ENCODE data around the gene CPNE9.
"Not testable (repeated sequence)": the region's sequence is repeated elsewhere in the genome, so short reads cannot be mapped to it uniquely, and the experiment has no call there.

Gene CPNE9

DNA sequence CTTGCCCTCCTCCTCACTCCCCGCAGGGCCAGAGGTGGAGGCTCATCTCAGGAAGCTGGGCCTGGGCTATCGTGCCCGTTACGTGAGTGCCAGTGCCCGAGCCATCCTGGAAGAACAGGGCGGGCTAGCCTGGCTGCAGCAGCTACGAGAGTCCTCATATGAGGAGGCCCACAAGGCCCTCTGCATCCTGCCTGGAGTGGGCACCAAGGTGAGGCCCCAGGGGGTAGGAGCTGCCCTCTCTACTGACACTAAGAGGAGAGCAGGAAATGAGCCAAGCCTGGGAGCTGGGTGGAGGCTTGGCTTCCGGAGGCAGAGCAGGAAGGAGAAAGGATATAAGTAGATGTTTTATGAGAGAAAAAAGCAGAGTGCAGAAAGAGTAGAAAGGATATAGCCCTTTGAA lies 51.0 kb downstream of the CPNE9 start:
- Mint-ChIP-seq H3K4me1 (ENCODE audit: low read depth) (peaks cover 25% of the 10 kb centered on the region), H3K27ac (peak overlapping the region; percentile 84), H3K4me3 (peak overlapping the region; percentile 69), H3K9me3 (no peaks in the 10 kb centered on the region), H3K36me3 (ENCODE audit: low read depth) (peaks cover 44% of the 10 kb centered on the region), H3K27me3 (ENCODE audit: low read depth) (no peaks in the 10 kb centered on the region)
- DNase-seq (ENCODE audit: low spot score), result no peak

GRCh38 chr3:9757427-9757826 lies 53.8 kb downstream of the CPNE9 start:
- H3K4me3 Mint-ChIP-seq, result no peak overlapping the region
- H3K9me3 Mint-ChIP-seq, result no peaks in the 10 kb centered on the region
- no peaks in the 10 kb centered on the region for H3K27me3 Mint-ChIP-seq (ENCODE audit: low read depth)
- peaks cover 52% of the 10 kb centered on the region for H3K36me3 Mint-ChIP-seq (ENCODE audit: low read depth)
- H3K4me1 Mint-ChIP-seq (ENCODE audit: low read depth), result peaks cover 10% of the 10 kb centered on the region
- no peak overlapping the region for H3K27ac Mint-ChIP-seq
- DNase-seq (ENCODE audit: low spot score), result no peak

GRCh38 chr3:9760779-9761505 lies 57.3 kb downstream of the CPNE9 start:
- Mint-ChIP-seq H3K4me3 (no peak overlapping the region), H3K27me3 (ENCODE audit: low read depth) (no peaks in the 10 kb centered on the region), H3K27ac (no peak overlapping the region), H3K4me1 (ENCODE audit: low read depth) (peaks cover 2% of the 10 kb centered on the region), H3K9me3 (no peaks in the 10 kb centered on the region), H3K36me3 (ENCODE audit: low read depth) (peaks cover 60% of the 10 kb centered on the region)
- DNase-seq (ENCODE audit: low spot score), result no peak

GRCh38 chr3:9761919-9762318 lies 58.3 kb downstream of the CPNE9 start:
- no peak overlapping the region for H3K4me3 Mint-ChIP-seq
- H3K4me1 Mint-ChIP-seq (ENCODE audit: low read depth), result peaks cover 2% of the 10 kb centered on the region
- peaks cover 58% of the 10 kb centered on the region for H3K36me3 Mint-ChIP-seq (ENCODE audit: low read depth)
- no peaks in the 10 kb centered on the region for H3K27me3 Mint-ChIP-seq (ENCODE audit: low read depth)
- no peak for DNase-seq (ENCODE audit: low spot score)
- H3K9me3 Mint-ChIP-seq, result no peaks in the 10 kb centered on the region
- no peak overlapping the region for H3K27ac Mint-ChIP-seq

DNA sequence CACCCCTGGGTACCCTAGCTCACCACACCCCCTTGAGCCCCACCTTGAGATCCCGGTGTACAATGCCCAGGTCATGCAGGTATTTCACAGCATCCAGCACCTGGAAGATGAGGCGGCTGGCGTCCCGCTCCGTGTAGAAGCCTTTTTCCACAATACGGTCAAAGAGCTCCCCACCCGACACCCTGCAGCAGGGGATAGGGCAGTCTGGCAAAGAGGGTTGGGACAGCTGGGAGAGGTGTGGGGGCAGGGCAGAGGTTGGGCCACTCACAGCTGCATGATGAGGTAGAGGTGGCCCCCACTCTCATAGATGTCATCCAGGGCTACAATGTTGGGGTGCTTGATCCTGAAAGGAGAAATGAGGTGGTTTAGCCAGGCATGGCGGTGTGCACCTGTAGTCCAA lies 59.2 kb downstream of the CPNE9 start:
- H3K36me3 Mint-ChIP-seq (ENCODE audit: low read depth), result peaks cover 56% of the 10 kb centered on the region
- H3K27me3 Mint-ChIP-seq (ENCODE audit: low read depth), result no peaks in the 10 kb centered on the region
- peaks cover 7% of the 10 kb centered on the region for H3K4me1 Mint-ChIP-seq (ENCODE audit: low read depth)
- H3K4me3 Mint-ChIP-seq, result no peak overlapping the region
- H3K27ac Mint-ChIP-seq, result no peak overlapping the region
- no peak for DNase-seq (ENCODE audit: low spot score)
- H3K9me3 Mint-ChIP-seq, result no peaks in the 10 kb centered on the region

GRCh38 chr3:9765865-9766264 lies 62.2 kb downstream of the CPNE9 start:
- Mint-ChIP-seq H3K9me3 (no peaks in the 10 kb centered on the region), H3K36me3 (ENCODE audit: low read depth) (peaks cover 37% of the 10 kb centered on the region), H3K27ac (no peak overlapping the region), H3K4me1 (ENCODE audit: low read depth) (peaks cover 22% of the 10 kb centered on the region), H3K27me3 (ENCODE audit: low read depth) (no peaks in the 10 kb centered on the region), H3K4me3 (no peak overlapping the region)
- DNase-seq (ENCODE audit: low spot score), result no peak

DNA sequence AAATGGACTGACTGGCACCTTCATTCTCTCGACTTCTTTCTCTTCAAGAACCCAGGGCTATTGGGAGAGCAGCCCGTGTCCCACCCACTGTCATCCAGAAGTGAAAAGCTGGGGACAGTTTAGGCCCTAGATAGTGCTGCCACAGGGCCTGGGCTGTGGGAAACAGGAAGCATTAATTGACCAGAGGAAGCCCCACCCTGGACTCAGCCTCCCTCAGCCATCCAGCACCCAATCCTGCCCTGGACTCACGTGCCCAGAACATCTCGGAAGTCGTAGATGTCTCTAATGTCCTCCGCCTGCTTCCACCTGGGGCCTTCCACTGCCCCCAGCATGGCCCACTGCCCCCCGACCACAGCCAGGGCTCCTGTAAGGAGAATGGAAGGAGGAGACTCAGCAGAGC lies 63.8 kb downstream of the CPNE9 start:
- Mint-ChIP-seq H3K27ac (peak overlapping the region; percentile 13), H3K4me1 (ENCODE audit: low read depth) (peaks cover 22% of the 10 kb centered on the region), H3K4me3 (peak overlapping the region; percentile 82), H3K36me3 (ENCODE audit: low read depth) (peaks cover 26% of the 10 kb centered on the region), H3K27me3 (ENCODE audit: low read depth) (no peaks in the 10 kb centered on the region), H3K9me3 (no peaks in the 10 kb centered on the region)
- DNase-seq (ENCODE audit: low spot score), result no peak

DNA sequence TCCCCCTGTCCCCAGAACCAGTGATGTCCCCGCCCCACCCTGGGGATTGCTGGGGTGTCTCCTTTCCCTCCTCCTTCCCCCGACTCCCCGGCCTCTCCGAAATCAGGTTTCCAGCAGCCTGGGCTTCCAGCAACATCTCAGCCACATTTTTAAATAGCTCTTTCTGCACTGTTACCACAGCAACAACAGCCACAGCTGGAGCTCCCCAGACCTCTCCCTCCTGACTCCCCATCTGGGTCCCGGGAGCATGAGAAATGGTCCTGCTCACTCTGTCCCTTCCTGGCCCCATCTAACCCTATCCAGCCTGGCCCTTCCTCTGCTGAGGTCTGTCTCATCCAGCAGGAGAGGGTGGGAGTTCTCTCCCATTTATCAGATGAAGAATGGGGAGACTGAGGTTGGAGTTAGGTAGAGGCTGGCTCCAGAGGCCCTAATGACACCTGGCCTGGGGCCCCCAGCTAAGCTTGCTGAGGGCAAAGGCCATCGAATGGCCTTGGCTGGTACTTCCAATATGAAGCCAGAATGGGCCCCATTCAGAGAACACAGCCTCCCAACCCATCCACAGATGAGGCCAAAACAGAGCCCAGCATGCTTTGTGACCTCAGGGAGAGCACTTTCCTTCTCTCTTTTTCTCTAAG lies 64.6 kb downstream of the CPNE9 start:
- DNase-seq (ENCODE audit: low spot score), result no peak
- peaks cover 20% of the 10 kb centered on the region for H3K36me3 Mint-ChIP-seq (ENCODE audit: low read depth)
- H3K4me1 Mint-ChIP-seq (ENCODE audit: low read depth), result peaks cover 22% of the 10 kb centered on the region
- no peaks in the 10 kb centered on the region for H3K9me3 Mint-ChIP-seq
- peak overlapping the region; percentile 58 for H3K27ac Mint-ChIP-seq
- peak overlapping the region; percentile 82 for H3K4me3 Mint-ChIP-seq
- H3K27me3 Mint-ChIP-seq (ENCODE audit: low read depth), result no peaks in the 10 kb centered on the region

DNA sequence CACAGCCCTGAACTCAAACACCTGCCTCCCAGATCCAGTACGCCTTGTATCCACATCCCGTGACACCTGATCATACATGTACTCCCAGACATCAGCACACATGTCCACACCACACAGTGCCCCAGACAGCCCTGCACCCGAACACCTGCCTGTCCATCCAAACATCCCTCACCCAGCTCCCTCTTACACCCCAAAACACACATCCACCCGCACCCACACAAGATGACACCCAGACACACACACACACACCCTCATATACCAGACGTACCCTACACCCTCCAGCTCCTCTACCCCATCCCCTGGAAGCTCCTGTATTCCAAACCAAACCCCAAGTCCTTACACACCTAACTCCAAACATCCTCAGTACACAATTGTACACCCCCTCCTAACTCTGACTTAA lies 65.4 kb downstream of the CPNE9 start:
- peaks cover 22% of the 10 kb centered on the region for H3K4me1 Mint-ChIP-seq (ENCODE audit: low read depth)
- H3K27ac Mint-ChIP-seq, result peak overlapping the region; percentile 71
- H3K4me3 Mint-ChIP-seq, result peak overlapping the region; percentile 82
- no peaks in the 10 kb centered on the region for H3K27me3 Mint-ChIP-seq (ENCODE audit: low read depth)
- H3K36me3 Mint-ChIP-seq (ENCODE audit: low read depth), result peaks cover 20% of the 10 kb centered on the region
- H3K9me3 Mint-ChIP-seq, result no peaks in the 10 kb centered on the region
- DNase-seq (ENCODE audit: low spot score), result no peak

DNA sequence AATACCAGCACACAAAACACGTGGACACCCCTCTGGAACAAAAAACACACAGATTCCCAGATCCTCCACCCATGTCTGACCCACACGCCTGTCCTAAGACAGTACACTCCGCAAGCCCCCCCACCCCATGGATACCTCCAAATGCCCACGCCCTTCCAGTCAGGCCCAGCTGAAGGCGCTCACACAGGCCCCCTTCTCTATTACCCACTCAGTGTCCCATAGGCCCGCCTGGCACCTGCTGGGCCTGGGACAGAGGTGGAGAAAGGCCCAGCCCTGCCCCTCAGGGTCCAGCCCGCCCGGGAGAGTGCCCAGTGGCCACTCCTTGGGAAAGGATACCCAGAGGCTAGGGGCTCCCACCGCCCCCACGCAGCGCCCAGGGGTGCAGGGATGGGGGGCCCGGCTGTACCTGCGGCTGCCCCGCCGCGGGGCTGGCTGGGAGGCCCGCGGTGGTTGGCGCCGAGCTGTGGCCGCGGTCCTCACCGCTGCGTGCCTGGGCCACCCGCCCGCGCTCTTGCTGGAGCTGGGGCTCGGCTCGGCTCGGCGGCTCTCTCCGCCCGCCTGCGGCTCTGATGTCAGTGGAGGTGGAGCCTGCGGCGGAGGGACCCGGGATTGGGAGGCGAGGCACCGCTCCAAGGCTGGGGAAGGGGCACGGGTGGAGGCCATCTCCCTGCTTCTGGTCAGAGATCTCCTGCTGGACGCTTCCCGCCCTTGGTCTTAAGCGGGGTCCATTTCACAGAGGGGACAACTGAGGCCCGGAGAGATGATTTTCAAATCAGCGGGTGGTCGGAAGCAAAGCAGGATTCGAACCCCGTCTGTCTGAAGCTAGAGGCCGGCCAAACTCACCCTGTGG lies 66.0 kb downstream of the CPNE9 start, which contains the start of gene CAMK1:
Gene CAMK1 (minus strand): TSS at position 522 of the 850 bp plus-strand sequence. CDS start 2,198 bp downstream, outside the sequence.
- Mint-ChIP-seq H3K36me3 (ENCODE audit: low read depth) (peaks cover 20% of the 10 kb centered on the region), H3K27me3 (ENCODE audit: low read depth) (no peaks in the 10 kb centered on the region), H3K9me3 (no peaks in the 10 kb centered on the region), H3K4me1 (ENCODE audit: low read depth) (peaks cover 22% of the 10 kb centered on the region), H3K27ac (peak within 1 kb of the TSS; percentile 85), H3K4me3 (peak within 1 kb of the TSS; percentile 83)
- peak; percentile 79 for DNase-seq (ENCODE audit: low spot score)

- H3K27ac Mint-ChIP-seq, result peak overlapping the region; percentile 85
- no peaks in the 10 kb centered on the region for H3K9me3 Mint-ChIP-seq
- H3K27me3 Mint-ChIP-seq (ENCODE audit: low read depth), result no peaks in the 10 kb centered on the region
- peaks cover 16% of the 10 kb centered on the region for H3K36me3 Mint-ChIP-seq (ENCODE audit: low read depth)
- peaks cover 21% of the 10 kb centered on the region for H3K4me1 Mint-ChIP-seq (ENCODE audit: low read depth)
- no peak for DNase-seq (ENCODE audit: low spot score)
- peak overlapping the region; percentile 83 for H3K4me3 Mint-ChIP-seq
Observed at GRCh38 chr3:9770276-9770812, 66.7 kb downstream of the CPNE9 start.

GRCh38 chr3:9771007-9771406 lies 67.4 kb downstream of the CPNE9 start:
- Mint-ChIP-seq H3K4me1 (ENCODE audit: low read depth) (peaks cover 24% of the 10 kb centered on the region), H3K4me3 (peak overlapping the region; percentile 83), H3K36me3 (ENCODE audit: low read depth) (peaks cover 11% of the 10 kb centered on the region), H3K27ac (peak overlapping the region; percentile 85)
- not testable (repeated sequence) for DNase-seq (ENCODE audit: low spot score); H3K9me3 Mint-ChIP-seq; H3K27me3 Mint-ChIP-seq (ENCODE audit: low read depth)

GRCh38 chr3:9776896-9777693 lies 73.5 kb downstream of the CPNE9 start:
- Mint-ChIP-seq H3K27me3 (ENCODE audit: low read depth) (no peaks in the 10 kb centered on the region), H3K4me3 (no peak overlapping the region), H3K9me3 (no peaks in the 10 kb centered on the region), H3K36me3 (ENCODE audit: low read depth) (peaks cover 24% of the 10 kb centered on the region), H3K27ac (peak overlapping the region; percentile 74), H3K4me1 (ENCODE audit: low read depth) (peaks cover 49% of the 10 kb centered on the region)
- no peak for DNase-seq (ENCODE audit: low spot score)
